ENCODE data around the gene SH3RF2. TPM values are rescaled to one million over a fixed set of nuclear protein-coding genes. Genes with fewer than 3 reads are reported as not detected.
"Not testable (repeated sequence)": the region's sequence is repeated elsewhere in the genome, so short reads cannot be mapped to it uniquely, and the experiment has no call there.

Gene SH3RF2
- total RNA-seq, 1 donor from 2014 or later, result 0.38 TPM

GRCh38 chr5:145989428-145989827, 53.0 kb downstream of the SH3RF2 start:
- TF ChIP-seq CTCF (IDR thresholded peaks at IDR 0.05), result no peak
- H3K4me3 Mint-ChIP-seq (ENCODE audit: unreplicated experiment), result no peak overlapping the region
- H3K27me3 Mint-ChIP-seq (ENCODE audit: unreplicated experiment), result no peaks in the 10 kb centered on the region
- peaks cover 13% of the 10 kb centered on the region for H3K9me3 Mint-ChIP-seq (ENCODE audit: unreplicated experiment)
- no peaks in the 10 kb centered on the region for H3K4me1 Mint-ChIP-seq (ENCODE audit: unreplicated experiment)
- H3K36me3 Mint-ChIP-seq (ENCODE audit: unreplicated experiment), result no peaks in the 10 kb centered on the region
- no peak for DNase-seq (ENCODE audit: extremely low spot score, unreplicated experiment)
- H3K27ac Mint-ChIP-seq (ENCODE audit: unreplicated experiment), result no peak overlapping the region

- Mint-ChIP-seq H3K36me3 (ENCODE audit: unreplicated experiment) (no peaks in the 10 kb centered on the region), H3K4me3 (ENCODE audit: unreplicated experiment) (no peak overlapping the region), H3K9me3 (ENCODE audit: unreplicated experiment) (peaks cover 13% of the 10 kb centered on the region), H3K27me3 (ENCODE audit: unreplicated experiment) (no peaks in the 10 kb centered on the region), H3K4me1 (ENCODE audit: unreplicated experiment) (no peaks in the 10 kb centered on the region), H3K27ac (ENCODE audit: unreplicated experiment) (no peak overlapping the region)
- no peak for TF ChIP-seq CTCF (IDR thresholded peaks at IDR 0.05)
- DNase-seq (ENCODE audit: extremely low spot score, unreplicated experiment), result no peak
Measured at GRCh38 chr5:145990170-145990569, 53.8 kb downstream of the SH3RF2 start.

DNA sequence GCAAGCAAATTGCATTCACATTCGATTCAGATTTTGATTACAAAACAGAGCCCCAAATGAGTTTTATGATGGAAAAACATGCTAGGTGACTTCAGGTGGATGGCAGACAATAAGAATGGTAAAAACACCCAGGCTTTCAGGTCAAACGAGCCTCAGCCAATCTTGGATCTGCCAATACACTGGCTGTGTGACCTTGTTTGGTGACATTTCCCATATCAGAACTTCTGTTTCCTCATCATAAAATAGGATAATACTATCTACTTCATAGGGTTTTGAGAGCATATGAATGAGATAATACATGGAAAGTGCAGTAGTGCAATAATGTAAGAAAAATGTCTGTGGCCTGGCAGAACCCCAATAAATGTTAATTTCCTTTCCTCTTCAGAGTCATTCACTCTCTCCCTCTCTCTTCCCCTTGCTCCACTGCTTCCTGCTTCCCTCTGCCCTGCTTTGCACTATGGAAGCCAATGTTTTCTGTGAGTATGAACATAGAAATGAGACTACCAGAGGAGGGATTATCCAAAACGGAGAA, 54.7 kb downstream of the SH3RF2 start:
- no peak for DNase-seq (ENCODE audit: extremely low spot score, unreplicated experiment)
- H3K27ac Mint-ChIP-seq (ENCODE audit: unreplicated experiment), result no peak overlapping the region
- no peaks in the 10 kb centered on the region for H3K4me1 Mint-ChIP-seq (ENCODE audit: unreplicated experiment)
- peaks cover 13% of the 10 kb centered on the region for H3K9me3 Mint-ChIP-seq (ENCODE audit: unreplicated experiment)
- no peak overlapping the region for H3K4me3 Mint-ChIP-seq (ENCODE audit: unreplicated experiment)
- H3K27me3 Mint-ChIP-seq (ENCODE audit: unreplicated experiment), result no peaks in the 10 kb centered on the region
- H3K36me3 Mint-ChIP-seq (ENCODE audit: unreplicated experiment), result no peaks in the 10 kb centered on the region
- TF ChIP-seq CTCF (IDR thresholded peaks at IDR 0.05), result no peak

DNA sequence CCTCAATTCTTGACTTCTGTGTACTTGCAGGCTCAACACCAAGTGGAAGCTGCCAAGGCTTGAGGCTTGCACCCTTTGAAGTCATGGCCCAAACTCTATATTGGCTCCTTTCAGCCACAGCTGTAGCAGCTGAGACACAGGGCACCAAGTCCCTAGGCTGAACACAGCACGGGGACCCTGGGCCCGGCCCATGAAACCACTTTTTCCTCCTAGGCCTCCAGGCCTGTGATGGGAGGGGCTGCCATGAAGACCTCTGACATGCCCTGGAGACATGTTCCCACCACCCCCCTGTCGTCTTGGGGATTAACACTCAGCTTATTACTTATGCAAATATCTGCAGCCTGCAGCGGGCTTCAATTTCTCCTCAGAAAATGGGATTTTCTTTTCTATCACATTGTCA, 57.2 kb downstream of the SH3RF2 start:
- H3K4me3 Mint-ChIP-seq (ENCODE audit: unreplicated experiment); H3K27ac Mint-ChIP-seq (ENCODE audit: unreplicated experiment); H3K4me1 Mint-ChIP-seq (ENCODE audit: unreplicated experiment); DNase-seq (ENCODE audit: extremely low spot score, unreplicated experiment); H3K36me3 Mint-ChIP-seq (ENCODE audit: unreplicated experiment); H3K27me3 Mint-ChIP-seq (ENCODE audit: unreplicated experiment): not testable (repeated sequence)
- peaks cover 13% of the 10 kb centered on the region for H3K9me3 Mint-ChIP-seq (ENCODE audit: unreplicated experiment)

- no peak for DNase-seq (ENCODE audit: extremely low spot score, unreplicated experiment)
- no peak overlapping the region for H3K27ac Mint-ChIP-seq (ENCODE audit: unreplicated experiment)
- no peak overlapping the region for H3K4me3 Mint-ChIP-seq (ENCODE audit: unreplicated experiment)
- H3K9me3 Mint-ChIP-seq (ENCODE audit: unreplicated experiment), result peaks cover 13% of the 10 kb centered on the region
- no peak for TF ChIP-seq CTCF (IDR thresholded peaks at IDR 0.05)
- H3K4me1 Mint-ChIP-seq (ENCODE audit: unreplicated experiment), result no peaks in the 10 kb centered on the region
- no peaks in the 10 kb centered on the region for H3K36me3 Mint-ChIP-seq (ENCODE audit: unreplicated experiment)
- no peaks in the 10 kb centered on the region for H3K27me3 Mint-ChIP-seq (ENCODE audit: unreplicated experiment)
Measured at GRCh38 chr5:145996135-145996534, 59.8 kb downstream of the SH3RF2 start.

DNA sequence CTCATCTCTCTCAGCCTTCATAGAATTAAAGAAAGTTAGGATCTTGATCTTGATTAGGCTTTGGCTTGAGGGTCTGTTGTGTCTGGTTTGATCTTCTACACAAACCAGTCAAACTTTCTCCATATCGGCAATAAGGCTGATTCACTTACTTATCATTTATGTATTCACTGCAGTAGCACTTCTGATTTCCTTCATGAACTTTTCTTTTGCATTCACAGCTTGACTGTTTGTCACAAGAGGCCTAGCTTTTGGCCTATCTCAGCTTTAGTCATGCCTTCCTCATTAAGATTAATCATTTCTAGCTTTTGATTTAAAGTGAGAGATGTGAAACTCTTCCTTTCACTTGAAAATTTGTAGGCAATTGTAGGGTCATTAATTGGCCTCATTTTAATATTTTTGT, 62.8 kb downstream of the SH3RF2 start:
- H3K4me1 Mint-ChIP-seq (ENCODE audit: unreplicated experiment), result no peaks in the 10 kb centered on the region
- no peak for DNase-seq (ENCODE audit: extremely low spot score, unreplicated experiment)
- peaks cover 2% of the 10 kb centered on the region for H3K9me3 Mint-ChIP-seq (ENCODE audit: unreplicated experiment)
- H3K36me3 Mint-ChIP-seq (ENCODE audit: unreplicated experiment), result no peaks in the 10 kb centered on the region
- no peaks in the 10 kb centered on the region for H3K27me3 Mint-ChIP-seq (ENCODE audit: unreplicated experiment)
- no peak overlapping the region for H3K4me3 Mint-ChIP-seq (ENCODE audit: unreplicated experiment)
- TF ChIP-seq CTCF (IDR thresholded peaks at IDR 0.05), result no peak
- H3K27ac Mint-ChIP-seq (ENCODE audit: unreplicated experiment), result no peak overlapping the region
